Erythroblast (primary cell): Measurements from ENCODE around the gene HOXB2.

ENCODE experiments used
- DNase-seq, 2 experiments: peaks; one replicate each; lab custom pipeline; 2025; lab: John Stamatoyannopoulos, UW
- GATA1 ChIP-seq: IDR thresholded peaks from 2 replicates; pipeline ENCODE4 v1.6.1; 2011; ENCODE audit warnings: low read depth, mild to moderate bottlenecking, control low read depth, low read length, moderate library complexity
- POLR2A ChIP-seq: IDR thresholded peaks from 2 replicates; pipeline ENCODE4 v1.6.1; 2011; ENCODE audit warnings: mild to moderate bottlenecking, low read length

HOXB2 gene

GRCh38 chr17:48506246-48506645 lies 38.7 kb downstream of the HOXB2 start:
- TF ChIP-seq GATA1, result no peak
- DNase-seq, result no peak

GRCh38 chr17:48505788-48506187 lies 39.1 kb downstream of the HOXB2 start:
- DNase-seq, result peak in 1 of 2 experiments; percentile 33

GRCh38 chr17:48504953-48505352 lies 40.0 kb downstream of the HOXB2 start:
- DNase-seq, result no peak
- no peak for TF ChIP-seq GATA1
- no peak for TF ChIP-seq POLR2A

More at GRCh38 chr17:48505788-48506187, 39.1 kb downstream of the HOXB2 start:
- no peak for TF ChIP-seq POLR2A
- TF ChIP-seq GATA1, result no peak

- TF ChIP-seq POLR2A (no peak), GATA1 (no peak)
- no peak for DNase-seq
These were observed 41.2 kb downstream of the HOXB2 start for GRCh38 chr17:48503747-48504146.

GRCh38 chr17:48502901-48503300 lies 42.0 kb downstream of the HOXB2 start:
- DNase-seq, result no peak
- TF ChIP-seq GATA1 (no peak), POLR2A (no peak)

- DNase-seq, result no peak
- TF ChIP-seq GATA1 (no peak), POLR2A (no peak)
These were observed 42.6 kb downstream of the HOXB2 start for GRCh38 chr17:48502312-48502711.

- no peak for TF ChIP-seq POLR2A
- no peak for TF ChIP-seq GATA1
These were observed 44.2 kb downstream of the HOXB2 start for GRCh38 chr17:48500435-48501426.

GRCh38 chr17:48499735-48500434 lies 45.0 kb downstream of the HOXB2 start:
- no peak for DNase-seq
- TF ChIP-seq GATA1 (no peak), POLR2A (no peak)

More at GRCh38 chr17:48500435-48501426, 44.2 kb downstream of the HOXB2 start:
- DNase-seq, result peak; percentile 22 to 29

- no peak for TF ChIP-seq POLR2A
- TF ChIP-seq GATA1, result no peak
- no peak for DNase-seq
These were observed 45.7 kb downstream of the HOXB2 start for GRCh38 chr17:48499248-48499647.

GRCh38 chr17:48498164-48498850 lies 46.6 kb downstream of the HOXB2 start:
- no peak for DNase-seq
- TF ChIP-seq POLR2A (no peak), GATA1 (no peak)

GRCh38 chr17:48497103-48497502 lies 47.8 kb downstream of the HOXB2 start:
- TF ChIP-seq POLR2A (no peak), GATA1 (no peak)
- no peak for DNase-seq

- DNase-seq, result no peak
- TF ChIP-seq POLR2A (no peak), GATA1 (no peak)
These were observed 50.6 kb downstream of the HOXB2 start for GRCh38 chr17:48494335-48494734.
